GM10248 (cell line): Measurements from ENCODE around the gene ANKRD23.

ENCODE experiments used
- CTCF ChIA-PET: fragments of 300-600 bp; sonication (Branson Sonifier 250); formaldehyde crosslinking; extraction: SDS; loops from one replicate; lab custom pipeline; 2021; ENCODE audit warnings: antibody characterized with exemption; lab: Yijun Ruan, JAX
- POLR2A ChIA-PET: fragments of 350-650 bp; sonication (Branson Sonifier 250); formaldehyde crosslinking; extraction: SDS; loops from one replicate; lab custom pipeline; 2020; ENCODE audit warnings: antibody characterized with exemption; lab: Yijun Ruan, JAX
- DNase-seq: peaks from one replicate; pipeline ENCODE4 v3.0.0; 2012; ENCODE audit errors: extremely low spot score
- CTCF ChIP-seq: IDR thresholded peaks from 2 replicates; pipeline ENCODE4 v1.5.1; 2012; ENCODE audit warnings: mild to moderate bottlenecking, low read depth; ENCODE audit errors: extremely low read depth, missing control alignments, control extremely low read depth

ANKRD23 gene

GRCh38 chr2:96848264-96848663 is 4.4 kb upstream of the ANKRD23 start:
- CTCF ChIA-PET = interaction anchor here (1.8 to 3.6 kb wide), 2 partner anchors 9 to 21 kb away, joined by 6 to 28 read pairs; partner anchors contain the start of gene ANKRD39
- DNase-seq = no peak
- no peak for TF ChIP-seq CTCF
- POLR2A ChIA-PET = no interaction called here

DNA sequence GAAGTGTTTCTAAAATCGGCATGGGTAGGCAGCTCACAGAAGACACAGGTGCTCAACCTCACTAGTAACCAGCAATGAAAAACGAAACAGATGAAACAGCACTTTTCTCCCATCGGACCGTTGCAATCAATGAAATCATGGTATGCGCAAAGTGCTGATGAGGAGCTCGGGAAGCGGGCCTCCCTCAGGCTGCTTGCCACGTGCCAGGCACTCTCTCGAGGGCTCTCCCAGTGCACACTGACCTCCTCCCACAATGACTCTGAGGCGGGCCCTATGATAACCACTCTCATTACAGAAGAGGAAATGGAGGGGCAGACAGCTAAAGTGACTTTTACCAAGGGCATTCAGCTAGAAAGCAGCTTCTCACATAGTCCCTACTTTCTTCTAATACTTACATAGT is 3.8 kb upstream of the ANKRD23 start:
- ChIA-PET POLR2A (interaction anchor here (0.8 kb wide), 1 partner anchor 9 kb away, joined by 6 read pairs; no protein-coding TSS in a partner anchor), CTCF (interaction anchor here (1.8 to 3.6 kb wide), 2 partner anchors 10 to 21 kb away, joined by 6 to 28 read pairs; partner anchors contain the start of gene ANKRD39)
- no peak for DNase-seq
- no peak for TF ChIP-seq CTCF

GRCh38 chr2:96846825-96847224 is 3.0 kb upstream of the ANKRD23 start:
- no peak for DNase-seq
- ChIA-PET POLR2A (interaction anchor here (0.8 kb wide), 1 partner anchor 8 kb away, joined by 6 read pairs; no protein-coding TSS in a partner anchor), CTCF (interaction anchor here (3.6 kb wide), 1 partner anchor 11 kb away, joined by 28 read pairs; the partner anchor contains the start of gene ANKRD39)
- TF ChIP-seq CTCF = no peak

DNA sequence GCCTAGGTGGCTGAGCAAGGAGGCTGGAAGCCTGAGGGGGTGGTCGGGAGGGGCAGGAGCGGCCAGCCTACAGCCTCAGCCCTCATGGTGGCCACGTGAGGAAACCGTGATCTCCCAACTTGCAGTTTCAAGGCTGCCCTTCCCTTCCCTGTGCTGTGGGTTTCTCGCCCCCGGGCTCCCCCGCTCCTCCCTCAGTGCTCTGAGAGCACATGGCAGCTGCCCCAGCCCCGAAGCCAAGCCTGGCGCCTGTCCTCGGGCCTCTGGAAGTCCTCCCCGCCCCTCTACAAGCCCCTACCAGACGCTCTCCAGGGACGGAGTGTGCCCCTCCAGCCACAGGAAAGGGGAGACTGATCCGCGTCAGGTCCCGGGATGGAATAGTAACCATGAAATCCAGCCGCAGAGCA is 586 bp upstream of the ANKRD23 start:
- ChIA-PET CTCF (interaction anchor here (1.4 to 2.4 kb wide), 2 partner anchors 14 kb away, joined by 5 to 12 read pairs; partner anchors contain the start of gene ANKRD39), POLR2A (interaction anchor here (0.6 kb wide), 1 partner anchor 106 kb away, joined by 7 read pairs; no protein-coding TSS in a partner anchor)
- DNase-seq = no peak
- TF ChIP-seq CTCF = no peak

DNA sequence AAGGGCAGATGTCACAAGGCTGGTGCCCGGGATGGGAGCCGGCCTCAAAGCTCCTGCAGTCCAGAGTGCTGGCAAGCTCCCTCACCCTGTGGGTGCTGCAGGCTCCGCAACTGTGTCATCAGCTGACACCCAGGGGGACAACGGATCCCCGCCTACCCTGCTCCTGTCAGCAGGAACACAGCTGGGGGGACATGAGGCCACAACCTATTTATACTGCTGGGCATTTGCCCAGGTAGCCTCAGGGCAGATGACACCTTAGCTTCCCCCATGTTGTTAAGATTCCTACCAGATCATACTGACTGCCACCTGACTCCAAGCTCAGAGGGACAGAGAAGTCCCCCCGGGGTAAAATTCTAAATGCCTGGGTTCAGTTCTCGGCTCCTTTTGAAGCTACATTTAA is 1.2 kb downstream of the ANKRD23 start:
- ChIA-PET POLR2A (no interaction called here), CTCF (interaction anchor here (0.8 to 2.4 kb wide), 3 partner anchors 16 to 119 kb away, joined by 3 to 12 read pairs (median 3); partner anchors contain the start of gene ANKRD39)
- DNase-seq = no peak
- no peak for TF ChIP-seq CTCF

DNA sequence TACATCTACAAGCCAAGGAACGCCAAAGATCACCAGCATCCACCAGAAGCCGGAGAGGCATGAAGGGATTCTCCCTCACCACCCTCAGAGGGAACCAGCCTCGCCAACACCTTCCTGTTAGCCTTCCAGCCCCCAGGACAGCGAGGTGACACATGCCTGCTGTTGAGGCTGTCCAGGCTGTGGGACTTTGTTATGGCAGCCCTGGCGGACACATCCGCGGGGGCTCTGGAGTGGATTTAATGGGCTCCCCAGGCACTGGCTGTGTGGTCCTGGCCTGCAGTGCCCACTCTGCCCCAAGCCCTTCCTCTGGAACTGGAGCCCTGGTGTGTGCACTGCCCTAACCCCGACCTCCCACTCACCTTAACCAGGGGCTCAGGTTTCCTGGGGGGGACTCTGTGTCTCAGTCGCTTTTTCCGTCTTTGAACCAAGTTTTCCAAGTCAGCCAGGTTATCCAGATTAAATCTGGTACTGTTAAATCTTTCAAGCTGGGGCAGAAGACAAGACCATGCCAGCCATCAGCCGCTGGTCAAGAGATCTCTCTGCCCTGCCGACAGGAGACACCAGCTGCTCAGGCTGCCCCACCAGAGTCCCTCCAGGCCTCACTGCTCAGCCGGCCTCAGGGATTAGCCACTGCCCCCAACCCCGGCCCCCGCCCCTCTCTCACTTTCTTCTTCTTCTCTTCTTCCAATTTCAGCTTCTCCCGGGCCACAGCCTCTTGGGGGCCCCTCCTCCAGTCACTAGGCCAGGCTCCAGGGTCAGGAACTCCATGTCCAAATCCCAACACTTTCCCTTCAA is 1.9 kb downstream of the ANKRD23 start:
- CTCF ChIA-PET = interaction anchor here (1.2 to 2.4 kb wide), 2 partner anchors 16 to 119 kb away, joined by 3 to 12 read pairs; partner anchors contain the start of gene ANKRD39
- no peak for DNase-seq
- POLR2A ChIA-PET = no interaction called here
- TF ChIP-seq CTCF = no peak
